Activated T-cell treated with anti-CD3 and anti-CD28 coated beads for 1 hour (primary cell): Measurements from ENCODE around the gene PCSK1N.
"Not testable (repeated sequence)": the region's sequence is repeated elsewhere in the genome, so short reads cannot be mapped to it uniquely, and the experiment has no call there.

Experiments
- DNase-seq: peaks from one replicate; pipeline ENCODE4 v3.0.0-alpha.2; 2020; ENCODE audit warnings: low read depth

Gene PCSK1N, protein sequence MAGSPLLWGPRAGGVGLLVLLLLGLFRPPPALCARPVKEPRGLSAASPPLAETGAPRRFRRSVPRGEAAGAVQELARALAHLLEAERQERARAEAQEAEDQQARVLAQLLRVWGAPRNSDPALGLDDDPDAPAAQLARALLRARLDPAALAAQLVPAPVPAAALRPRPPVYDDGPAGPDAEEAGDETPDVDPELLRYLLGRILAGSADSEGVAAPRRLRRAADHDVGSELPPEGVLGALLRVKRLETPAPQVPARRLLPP

DNA sequence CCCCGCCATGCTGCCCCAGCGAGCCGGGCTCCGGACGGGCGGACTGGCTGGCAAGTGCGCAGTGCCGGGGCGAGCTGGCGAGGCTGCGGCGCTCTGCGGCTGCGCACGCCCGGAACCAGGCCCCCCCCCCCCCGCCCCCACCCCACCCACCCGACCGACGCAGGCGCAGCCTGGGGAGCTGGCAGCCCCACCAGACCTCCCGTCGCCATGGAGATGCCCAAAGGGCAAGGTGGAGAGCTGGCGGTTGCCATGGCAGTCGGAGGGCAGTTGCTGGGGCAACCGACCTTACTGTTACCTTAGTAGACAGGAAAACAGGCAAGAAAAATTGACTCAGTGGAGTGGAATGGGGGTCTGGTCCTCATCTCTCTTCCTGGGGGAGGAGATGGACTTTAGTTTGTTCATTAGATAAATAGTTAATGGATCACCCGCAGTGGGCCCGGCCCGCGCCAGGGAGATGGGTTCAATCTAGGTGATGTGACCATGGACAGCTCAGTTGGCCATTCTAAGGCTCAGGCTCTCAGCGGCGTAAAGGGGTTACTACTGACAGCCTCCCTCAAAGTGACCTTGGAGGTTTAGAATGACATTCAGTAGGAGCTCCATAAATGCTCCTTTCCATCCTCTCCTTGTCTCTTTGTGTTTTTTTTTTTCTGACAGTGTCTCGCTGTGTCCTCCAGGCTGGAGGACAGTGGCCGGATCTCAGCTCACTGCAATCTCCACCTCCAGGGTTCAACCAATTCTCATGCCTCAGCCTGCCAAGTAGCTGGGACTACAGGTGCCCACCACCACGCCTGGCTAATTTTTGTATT lies at the start of gene PCSK1N:
Gene PCSK1N (minus strand): TSS at position 87 of the 806 bp plus-strand sequence. CDS start 78 bp downstream, at position 9.
- DNase-seq, result no peak

DNA sequence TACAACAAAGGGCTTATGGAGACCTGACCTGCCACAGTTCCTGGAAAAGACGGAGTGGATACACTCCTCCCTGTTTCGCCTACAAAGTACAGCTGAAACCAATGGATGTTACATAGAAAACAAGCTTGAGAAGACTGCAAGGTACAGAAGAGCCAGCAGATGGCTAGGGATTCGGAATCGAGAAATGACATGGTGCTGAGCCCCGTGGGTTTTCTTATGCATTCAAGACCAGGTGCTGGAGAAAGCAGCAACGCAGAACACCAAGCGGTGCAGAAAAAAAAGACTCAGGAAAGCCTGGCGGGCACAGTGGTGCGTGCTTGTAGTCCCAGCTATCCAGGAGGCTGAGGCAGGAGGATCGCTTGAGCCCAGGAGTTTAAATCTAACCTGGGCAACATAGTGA lies 48.3 kb upstream of the PCSK1N start:
- no peak for DNase-seq

DNA sequence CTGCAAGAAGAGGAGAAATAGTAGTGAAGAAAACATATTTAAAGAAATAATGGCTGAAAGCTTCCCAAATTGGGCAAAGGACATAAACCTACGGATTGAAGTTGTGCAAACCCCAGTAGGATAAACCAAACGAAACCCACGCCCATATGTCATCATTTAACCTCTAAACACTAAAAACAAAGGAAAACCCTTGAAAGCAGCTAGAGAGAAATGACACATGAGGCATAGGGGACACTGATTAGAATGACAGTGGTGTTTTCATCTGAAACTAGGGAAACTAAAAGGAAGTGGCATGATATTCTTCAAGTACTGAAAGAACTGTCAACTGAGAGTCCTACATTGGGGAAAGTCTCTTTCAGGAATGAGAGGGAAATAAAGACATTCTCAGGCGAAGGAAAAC lies 41.5 kb upstream of the PCSK1N start:
- not testable (repeated sequence) for DNase-seq

DNA sequence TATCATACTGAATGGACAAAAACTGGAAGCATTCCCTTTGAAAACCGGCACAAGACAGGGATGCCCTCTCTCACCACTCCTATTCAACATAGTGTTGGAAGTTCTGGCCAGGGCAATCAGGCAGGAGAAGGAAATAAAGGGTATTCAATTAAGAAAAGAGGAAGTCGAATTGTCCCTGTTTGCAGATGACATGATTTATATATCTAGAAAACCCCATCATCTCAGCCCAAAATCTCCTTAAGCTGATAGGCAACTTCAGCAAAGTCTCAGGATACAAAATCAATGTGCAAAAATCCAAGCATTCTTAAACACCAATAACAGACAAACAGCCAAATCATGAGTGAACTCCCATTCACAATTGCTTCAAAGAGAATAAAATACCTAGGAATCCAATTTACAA lies 36.6 kb upstream of the PCSK1N start:
- DNase-seq, result not testable (repeated sequence)

DNA sequence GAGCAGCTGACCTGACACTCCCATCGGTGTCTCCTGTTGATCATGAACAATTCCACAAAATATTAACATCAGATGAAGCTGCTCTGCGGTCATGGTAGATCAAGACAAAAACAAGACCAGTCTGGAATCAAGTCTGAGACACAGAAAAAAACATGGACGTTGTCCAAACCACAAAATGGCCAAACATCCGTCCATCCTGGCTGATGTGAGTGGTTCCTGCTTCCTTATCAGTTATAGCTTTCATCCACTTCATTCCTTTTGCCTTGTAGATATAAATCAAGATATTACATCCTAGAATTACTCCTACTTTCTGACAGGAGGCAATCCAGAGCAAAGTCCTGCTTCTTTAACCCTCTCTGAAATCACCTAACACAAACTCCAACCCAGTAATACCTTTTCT lies 28.8 kb upstream of the PCSK1N start:
- no peak for DNase-seq

DNA sequence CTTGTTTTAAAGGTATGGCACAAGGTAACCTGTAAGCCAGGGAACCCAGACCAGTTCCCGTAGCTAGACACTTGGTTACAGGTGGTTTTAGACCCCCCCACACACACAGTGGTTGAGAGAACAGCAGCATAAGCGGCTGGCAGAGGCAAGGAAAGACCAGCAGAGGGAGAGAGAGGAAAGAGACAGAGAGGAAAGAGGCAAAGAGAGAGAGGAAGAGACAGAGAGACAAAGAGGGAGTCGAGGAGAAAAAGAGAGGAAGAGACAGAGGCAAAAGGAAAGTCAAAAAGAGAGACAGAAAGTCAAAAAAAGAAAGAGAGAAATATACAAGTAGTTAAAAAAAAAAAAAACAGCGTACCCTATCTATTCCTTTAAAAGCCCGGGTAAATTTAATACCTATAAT lies 19.5 kb upstream of the PCSK1N start:
- DNase-seq, result no peak

DNA sequence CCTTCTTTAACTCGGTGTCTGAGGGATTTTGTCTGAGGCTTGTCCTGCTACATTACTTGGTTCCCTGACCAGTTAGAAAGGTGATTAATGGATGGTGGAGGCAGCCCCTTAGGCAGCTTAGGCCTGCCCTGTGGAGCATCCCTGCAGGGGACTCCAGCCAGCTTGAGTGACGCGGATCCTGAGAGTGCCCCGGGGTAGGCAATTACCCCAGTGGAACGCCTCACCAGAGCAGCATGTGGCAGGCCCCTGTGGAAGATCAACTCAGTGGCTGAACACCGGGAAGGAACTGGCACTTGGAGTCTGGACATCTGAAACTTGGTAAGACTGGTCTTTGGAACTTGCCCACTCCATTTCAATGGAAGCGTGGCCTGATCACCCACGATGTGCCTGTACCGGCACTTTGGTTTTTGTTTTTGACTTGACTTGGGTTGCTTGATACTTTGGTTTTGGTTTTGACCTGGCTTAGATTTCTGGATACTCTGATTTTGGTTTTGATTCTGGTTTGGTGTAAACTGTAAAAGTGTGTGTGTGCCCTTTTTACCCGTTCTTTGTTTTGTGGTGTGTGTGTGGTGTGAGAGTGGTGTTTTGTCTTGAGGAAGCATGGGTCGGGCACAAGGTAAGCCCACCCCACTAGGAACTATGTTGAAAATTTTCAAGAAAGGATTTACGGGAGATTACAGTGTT lies 18.9 kb upstream of the PCSK1N start:
- not testable (repeated sequence) for DNase-seq

DNA sequence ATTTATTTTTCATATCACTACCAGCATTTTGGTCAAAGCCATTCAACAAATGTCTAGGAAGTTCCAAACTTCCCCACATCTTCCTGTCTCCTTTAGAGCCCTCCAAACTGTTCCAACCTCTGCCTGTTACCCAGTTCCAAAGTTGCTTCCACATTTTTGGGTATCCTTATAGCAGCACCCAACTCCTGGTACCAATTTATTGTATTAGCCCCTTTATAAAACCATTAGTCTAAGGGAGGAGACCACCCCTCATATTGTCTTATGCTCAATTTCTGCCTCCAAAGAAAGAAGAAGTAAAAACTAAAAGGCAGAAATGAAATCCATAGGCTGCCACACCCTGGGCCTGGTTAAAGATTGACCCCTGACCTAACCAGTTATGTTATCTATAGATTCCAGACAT lies 18.1 kb upstream of the PCSK1N start:
- not testable (repeated sequence) for DNase-seq

DNA sequence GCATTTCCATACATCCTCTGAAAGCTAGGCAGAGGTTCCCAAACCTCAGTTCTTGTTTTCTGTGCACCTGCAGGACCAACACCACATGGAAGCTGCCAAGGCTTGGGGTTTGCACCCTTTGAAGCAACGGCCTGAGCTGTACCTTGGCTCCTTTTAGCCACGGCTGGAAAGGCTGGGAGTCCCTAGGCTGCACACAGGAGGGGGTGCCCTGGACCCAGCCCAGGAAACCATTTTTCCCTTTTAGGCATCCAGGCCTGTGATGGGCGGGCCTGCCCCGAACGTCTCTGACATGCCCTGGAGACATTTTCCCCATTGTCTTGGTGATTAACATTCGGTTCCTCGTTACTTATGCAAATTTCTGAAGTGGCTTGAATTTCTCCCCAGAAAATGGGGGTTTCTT lies 17.4 kb upstream of the PCSK1N start:
- DNase-seq, result no peak

DNA sequence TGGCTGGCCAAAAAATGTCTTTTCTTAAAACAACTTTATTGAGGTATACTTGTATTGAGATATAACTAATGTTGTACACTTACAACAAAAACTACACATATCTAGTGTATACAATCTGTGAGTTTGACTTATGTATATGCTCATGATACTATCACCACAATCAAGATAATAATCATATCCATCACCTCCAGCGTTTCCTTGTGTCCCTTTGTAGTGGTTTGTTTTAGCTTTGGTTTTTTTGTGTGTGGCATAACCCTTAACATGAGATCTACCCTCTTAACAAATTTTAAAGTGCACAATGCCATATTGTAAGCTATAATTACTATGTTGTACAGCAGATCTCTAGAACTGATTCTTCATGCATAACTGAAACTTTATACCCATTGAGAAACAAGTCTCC lies 13.4 kb upstream of the PCSK1N start:
- no peak for DNase-seq

DNA sequence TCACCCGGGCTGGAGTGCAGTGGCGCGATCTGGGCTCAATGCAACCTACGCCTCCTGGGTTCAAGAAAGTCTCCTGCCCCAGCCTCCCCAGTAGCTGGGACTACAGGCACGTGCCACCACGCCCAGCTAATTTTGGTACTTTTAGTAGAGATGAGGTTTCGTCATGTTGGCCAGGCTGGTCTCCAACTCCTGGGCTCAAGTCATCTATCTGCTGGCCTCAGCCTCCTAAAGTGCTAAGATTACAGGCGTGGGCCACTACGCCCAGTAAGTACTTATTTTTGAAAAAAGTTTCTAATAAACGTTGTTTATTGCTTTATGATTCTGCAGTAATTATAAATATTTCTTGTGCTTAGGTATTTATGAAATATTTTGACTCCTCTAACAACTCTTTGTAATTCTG lies 4.3 kb upstream of the PCSK1N start:
- DNase-seq, result no peak

DNA sequence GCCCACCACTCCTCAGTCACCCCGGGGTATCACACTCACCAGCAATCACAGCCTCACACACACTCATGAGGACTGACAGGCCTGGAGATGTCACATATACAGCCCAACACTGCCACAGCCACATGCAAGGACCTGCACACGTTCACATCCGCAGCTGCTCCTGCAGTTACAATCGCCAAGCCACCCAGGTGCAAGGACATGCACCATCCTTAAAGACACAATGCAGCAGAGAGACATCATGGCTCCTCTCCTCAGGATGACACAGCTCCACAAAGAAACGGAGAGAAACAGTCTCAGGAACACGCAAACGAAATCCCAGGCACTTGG lies 1.1 kb downstream of the PCSK1N start:
- DNase-seq, result no peak

DNA sequence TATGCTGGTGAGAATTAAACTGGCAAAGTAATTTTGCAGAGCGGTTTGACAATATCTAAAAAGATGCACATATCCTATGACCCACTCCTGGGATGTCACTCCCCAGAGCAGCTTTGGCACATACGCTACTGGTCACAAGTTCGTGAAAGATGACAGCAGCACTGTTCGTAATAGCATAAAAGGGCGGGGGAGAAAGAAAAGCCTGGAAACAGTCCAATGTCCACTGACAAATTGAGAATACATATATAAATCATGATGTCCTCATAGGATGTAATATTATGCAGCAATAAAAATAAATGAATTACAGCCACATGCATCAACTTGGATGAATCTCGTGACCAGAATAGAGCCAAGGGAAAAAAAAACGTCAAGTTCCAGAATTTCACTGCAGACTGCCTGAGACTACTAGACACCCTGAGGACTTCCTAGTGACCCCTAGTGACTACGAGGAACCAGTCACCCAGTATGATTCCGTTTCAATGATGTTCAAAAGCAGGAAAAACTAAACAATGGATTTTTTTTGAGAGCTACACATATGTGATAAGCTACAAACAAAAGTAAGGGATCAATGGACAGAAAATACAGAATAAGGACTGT lies 1.8 kb downstream of the PCSK1N start:
- no peak for DNase-seq

DNA sequence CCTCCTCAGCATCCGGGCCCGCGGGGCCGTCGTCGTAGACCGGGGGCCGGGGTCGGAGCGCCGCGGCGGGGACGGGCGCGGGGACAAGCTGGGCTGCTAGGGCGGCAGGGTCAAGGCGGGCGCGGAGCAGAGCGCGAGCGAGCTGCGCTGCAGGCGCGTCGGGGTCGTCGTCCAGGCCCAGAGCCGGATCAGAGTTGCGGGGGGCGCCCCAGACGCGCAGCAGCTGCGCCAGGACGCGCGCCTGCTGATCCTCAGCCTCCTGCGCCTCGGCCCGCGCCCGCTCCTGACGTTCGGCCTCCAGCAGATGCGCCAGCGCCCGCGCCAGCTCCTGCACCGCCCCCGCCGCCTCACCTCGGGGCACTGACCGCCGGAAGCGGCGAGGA lies 3.5 kb downstream of the PCSK1N start:
- no peak for DNase-seq

DNA sequence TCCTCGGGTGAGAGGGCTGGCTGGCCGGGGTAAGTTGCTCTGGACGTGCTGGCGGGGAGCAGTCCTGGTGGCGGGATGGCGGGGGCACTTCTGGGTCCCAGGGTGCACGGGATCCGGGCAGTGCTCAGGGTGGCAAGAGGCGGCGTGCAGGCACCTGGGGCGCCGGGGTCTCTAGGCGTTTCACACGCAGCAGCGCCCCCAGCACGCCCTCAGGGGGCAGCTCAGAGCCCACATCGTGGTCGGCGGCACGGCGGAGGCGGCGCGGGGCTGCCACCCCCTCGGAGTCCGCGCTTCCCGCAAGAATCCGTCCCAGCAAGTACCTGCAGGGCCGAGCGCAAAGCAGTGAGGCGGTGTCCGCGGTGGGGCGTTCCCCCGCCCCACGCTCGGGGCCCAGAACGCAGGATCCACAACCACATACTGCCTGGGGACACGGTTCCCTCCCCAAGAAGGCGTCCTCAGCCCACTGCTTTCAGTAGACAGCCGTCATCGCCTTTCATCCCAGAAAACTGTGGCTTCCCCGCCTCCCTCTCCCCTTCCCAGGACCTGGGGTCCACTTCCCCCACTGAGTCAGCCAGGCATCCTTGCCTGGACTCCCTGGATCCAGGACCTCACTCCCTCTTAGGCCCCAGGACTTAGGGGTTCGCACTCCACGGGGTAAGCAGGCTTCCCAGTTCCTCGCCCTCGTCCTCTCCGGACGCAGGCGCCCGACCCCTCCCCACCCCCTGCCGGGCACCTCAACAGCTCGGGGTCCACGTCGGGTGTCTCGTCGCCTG lies 4.1 kb downstream of the PCSK1N start:
- DNase-seq, result no peak

DNA sequence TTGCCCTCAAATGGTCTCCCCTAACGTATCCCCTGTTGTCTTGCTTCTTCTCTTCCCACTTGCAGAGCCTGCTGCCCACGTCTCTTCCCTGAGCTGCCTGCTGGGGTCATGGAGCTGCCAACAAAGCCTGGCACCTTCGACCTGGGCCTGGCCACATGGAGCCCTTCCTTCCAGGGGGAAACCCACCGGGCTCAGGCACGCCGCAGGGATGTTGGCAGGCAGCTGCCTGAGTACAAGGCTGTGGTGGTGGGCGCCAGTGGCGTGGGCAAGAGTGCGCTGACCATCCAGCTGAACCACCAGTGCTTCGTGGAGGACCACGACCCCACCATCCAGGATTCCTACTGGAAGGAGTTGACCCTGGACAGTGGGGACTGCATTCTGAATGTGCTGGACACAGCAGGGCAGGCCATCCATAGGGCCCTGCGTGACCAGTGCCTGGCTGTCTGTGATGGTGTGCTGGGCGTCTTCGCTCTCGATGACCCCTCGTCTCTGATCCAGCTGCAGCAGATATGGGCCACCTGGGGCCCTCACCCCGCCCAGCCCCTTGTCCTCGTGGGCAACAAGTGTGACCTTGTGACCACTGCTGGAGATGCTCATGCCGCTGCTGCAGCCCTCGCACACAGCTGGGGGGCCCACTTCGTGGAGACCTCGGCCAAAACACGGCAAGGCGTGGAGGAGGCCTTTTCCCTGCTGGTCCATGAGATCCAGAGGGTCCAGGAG lies 6.2 kb downstream of the PCSK1N start:
- DNase-seq, result no peak

DNA sequence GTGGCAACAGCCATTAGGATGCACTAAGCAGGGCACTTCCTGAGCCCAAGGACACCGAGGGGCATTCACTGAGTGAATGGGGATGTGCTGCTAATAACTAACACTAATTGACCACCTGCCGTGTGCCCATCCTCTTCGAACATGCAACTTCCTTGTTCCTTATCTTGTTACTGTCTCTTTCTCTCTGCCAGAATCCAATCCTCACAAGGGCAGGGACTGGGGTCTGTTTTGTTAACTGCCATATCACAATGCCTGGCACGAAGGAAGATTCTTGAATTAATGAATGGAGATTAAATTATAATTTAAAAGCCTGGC lies 7.8 kb downstream of the PCSK1N start:
- DNase-seq, result no peak

DNA sequence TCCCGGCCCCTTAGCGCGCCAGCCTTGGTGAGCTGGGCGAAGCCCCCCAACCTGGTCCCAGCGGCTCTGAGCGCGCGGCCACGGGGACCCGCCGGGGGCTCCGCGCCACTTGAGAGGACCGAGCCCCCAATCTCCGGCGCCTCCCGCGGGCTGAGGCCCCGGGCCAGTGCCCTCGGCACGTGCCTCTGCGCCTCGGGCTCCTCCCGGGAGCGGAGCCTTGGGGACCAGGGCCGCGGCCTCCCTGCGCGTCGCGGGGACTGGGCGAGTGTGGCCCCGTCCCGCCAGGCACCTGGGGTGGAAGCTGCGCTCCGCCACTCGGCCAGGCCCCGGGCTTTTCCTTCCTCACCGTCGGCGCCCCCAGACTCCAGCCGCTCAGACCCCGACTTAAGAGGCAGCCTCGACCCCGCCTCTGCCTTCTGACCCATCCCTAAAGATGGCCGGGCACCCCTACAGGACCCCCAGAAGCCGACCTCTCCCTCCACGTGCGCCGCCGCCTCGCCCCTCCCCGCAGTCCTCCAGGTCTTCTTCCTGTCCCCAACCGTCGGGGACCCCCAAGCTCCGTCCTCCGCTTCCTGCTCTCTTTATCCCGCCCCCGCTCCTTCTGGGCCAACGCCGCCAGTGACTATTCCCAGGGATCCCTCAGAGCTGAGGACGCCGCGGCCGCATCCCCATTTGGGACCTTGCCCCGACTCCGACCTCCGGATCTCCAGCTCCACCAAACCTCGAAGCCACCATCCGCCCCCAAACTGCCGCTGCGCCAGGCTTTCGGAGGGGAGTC lies 8.3 kb downstream of the PCSK1N start:
- no peak for DNase-seq

DNA sequence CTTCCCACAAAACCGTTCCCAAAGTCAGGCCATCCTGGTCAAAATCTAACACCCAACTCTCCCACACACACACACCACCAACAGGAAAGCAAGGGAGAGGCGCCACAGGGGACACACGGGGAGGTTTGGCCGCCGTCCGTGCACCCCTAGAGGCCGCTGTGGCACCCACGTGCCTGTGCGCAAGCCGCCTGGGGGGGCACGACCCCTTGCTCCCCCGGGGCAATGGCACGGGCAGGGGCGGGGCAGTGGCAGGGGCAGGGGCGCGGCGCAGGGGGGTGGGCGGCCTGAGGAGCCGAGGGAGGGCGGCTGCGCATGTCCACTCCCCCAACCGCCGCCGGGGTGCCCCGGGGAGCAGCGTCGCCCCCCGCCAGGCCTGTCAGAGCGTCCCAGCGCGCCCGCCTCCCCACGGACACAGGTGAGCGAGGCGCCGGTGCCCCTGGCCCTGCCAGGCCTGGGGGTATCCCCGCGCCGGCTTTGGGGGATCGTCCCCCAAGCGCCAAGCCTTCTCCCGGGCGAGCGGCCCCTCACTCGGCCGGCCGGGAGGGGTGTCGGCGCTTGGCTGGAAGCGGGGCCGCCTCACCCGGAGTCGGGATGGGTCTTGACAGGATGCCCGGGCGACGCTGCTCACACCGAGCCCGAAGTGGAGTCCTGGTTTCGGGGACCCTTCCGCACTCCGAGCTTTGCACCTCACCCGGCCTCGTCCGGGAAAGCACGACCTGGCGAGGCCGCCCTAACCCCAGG lies 9.1 kb downstream of the PCSK1N start, which contains the start of gene ERAS:
Gene ERAS (plus strand): TSS at position 379 of the 741 bp plus-strand sequence. CDS start 2,611 bp downstream, outside the sequence.
- DNase-seq, result peak; percentile 9

DNA sequence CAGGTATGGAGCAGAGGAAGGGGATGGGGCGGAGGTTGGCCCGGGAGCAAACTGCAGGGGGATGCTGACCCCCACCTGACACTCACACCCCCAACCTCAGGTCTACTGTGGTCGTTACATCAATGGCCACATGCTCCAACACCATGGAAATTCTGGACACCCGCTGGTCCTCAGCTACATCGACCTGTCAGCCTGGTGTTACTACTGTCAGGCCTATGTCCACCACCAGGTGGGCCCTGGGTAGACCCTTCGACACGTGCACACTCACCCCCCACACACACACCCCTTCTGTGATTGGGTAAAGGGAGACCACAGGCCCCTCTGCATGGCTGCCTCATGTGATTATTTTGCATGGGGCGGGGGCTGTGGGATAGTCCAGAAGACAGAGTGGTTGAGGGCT lies 11.3 kb downstream of the PCSK1N start:
- DNase-seq, result no peak
